ENCODE results near the gene LGALS1. TPM values are rescaled to one million over a fixed set of nuclear protein-coding genes. Genes with fewer than 3 reads are reported as not detected.
"Not testable (repeated sequence)": the region's sequence is repeated elsewhere in the genome, so short reads cannot be mapped to it uniquely, and the experiment has no call there.

LGALS1 gene
- total and polyA plus RNA-seq, 4 donors, result 35.6 to 138 (median 91.6) TPM

DNA sequence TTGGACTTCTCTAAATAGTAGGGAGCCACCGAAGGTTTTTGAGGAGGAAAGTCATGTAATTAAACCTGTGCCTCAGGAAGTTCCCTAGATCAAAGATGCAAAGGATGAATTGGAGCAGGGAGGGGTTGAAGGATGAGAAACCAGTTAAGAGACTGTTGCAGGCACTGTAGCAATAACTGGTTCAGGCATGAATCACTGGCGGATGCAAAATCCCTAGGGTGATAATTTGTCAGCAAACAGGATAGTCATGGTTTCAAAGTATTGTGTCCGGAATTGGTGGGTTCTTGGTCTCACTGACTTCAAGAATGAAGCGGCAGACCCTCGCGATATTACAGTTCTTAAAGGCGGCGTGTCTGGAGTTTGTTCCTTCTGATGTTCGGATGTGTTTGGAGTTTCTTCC lies 41.3 kb downstream of the LGALS1 start:
- no peak overlapping the region for H3K4me3 ChIP-seq (ENCODE audit: low read depth in 1 of 3, low read length in 3 of 3)
- TF ChIP-seq JUND (IDR thresholded peaks at IDR 0.05) (no peak), YY1 (IDR thresholded peaks at IDR 0.05) (no peak), FOXA2 (IDR thresholded peaks at IDR 0.05) (no peak), GABPA (IDR thresholded peaks at IDR 0.05 in 1 of 2, conservative IDR thresholded peaks at IDR 0.05 in 1 of 2) (no peak), FOXA1 (IDR thresholded peaks at IDR 0.05) (no peak), HNF4A (conservative IDR thresholded peaks at IDR 0.05) (no peak), REST (IDR thresholded peaks at IDR 0.05) (no peak), RAD21 (IDR thresholded peaks at IDR 0.05) (no peak), RXRA (IDR thresholded peaks at IDR 0.05) (no peak), SP1 (IDR thresholded peaks at IDR 0.05) (no peak), NR2F2 (IDR thresholded peaks at IDR 0.05) (no peak), TAF1 (conservative IDR thresholded peaks at IDR 0.05) (no peak)
- TF ChIP-seq, protein P1, sequence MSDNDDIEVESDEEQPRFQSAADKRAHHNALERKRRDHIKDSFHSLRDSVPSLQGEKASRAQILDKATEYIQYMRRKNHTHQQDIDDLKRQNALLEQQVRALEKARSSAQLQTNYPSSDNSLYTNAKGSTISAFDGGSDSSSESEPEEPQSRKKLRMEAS (IDR thresholded peaks at IDR 0.05), result no peak
- no peaks in the 10 kb centered on the region for H3K4me1 ChIP-seq (ENCODE audit: control insufficient read depth in 4 of 4, insufficient read depth in 4 of 4, low read length in 3 of 4)
- no peak overlapping the region for H3K27ac ChIP-seq (ENCODE audit: low read depth in 1 of 2, low read length in 2 of 2)
- H3K9me3 ChIP-seq (ENCODE audit: control insufficient read depth in 4 of 4, low read length in 3 of 4), result no peaks in the 10 kb centered on the region
- no peak overlapping the region for H3K9ac ChIP-seq (ENCODE audit: low read depth in 1 of 2, low read length in 2 of 2)
- 99% methylated on average over 9 of the region's 9 CpGs for WGBS
- peaks cover 0 to 2% (median 0%) of the 10 kb centered on the region in 4 donors for H3K36me3 ChIP-seq (ENCODE audit: control insufficient read depth in 4 of 4, insufficient read depth in 3 of 4, low read depth in 1 of 4, low read length in 3 of 4)
- DNase-seq (ENCODE audit: low spot score), result no peak
- H3K27me3 ChIP-seq (ENCODE audit: control insufficient read depth in 4 of 4, insufficient read depth in 4 of 4, low read length in 3 of 4), result no peaks in the 10 kb centered on the region

DNA sequence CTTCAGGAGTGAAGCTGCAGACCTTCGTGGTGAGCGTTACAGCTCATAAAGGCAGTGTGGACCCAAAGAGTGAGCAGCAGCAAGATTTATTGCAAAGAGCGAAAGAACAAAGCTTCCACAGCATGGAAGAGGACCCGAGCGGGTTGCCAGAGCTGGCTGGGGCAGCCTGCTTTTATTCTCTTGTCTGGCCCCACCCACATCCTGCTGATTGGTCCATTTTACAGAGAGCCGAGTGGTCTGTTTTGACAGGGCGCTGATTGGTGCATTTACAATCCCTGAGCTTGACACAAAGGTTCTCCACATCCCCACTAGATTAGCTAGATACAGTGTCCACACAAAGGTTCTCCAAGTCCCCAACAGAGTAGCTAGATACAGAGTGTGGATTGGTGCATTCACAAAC lies 41.8 kb downstream of the LGALS1 start:
- not testable (repeated sequence) for DNase-seq (ENCODE audit: low spot score); H3K27ac ChIP-seq (ENCODE audit: low read depth in 1 of 2, low read length in 2 of 2)
- WGBS, result 96% methylated on average over 7 of the region's 7 CpGs

GRCh38 chr22:37717746-37718305 lies 42.4 kb downstream of the LGALS1 start:
- not testable (repeated sequence) for DNase-seq (ENCODE audit: low spot score); H3K4me1 ChIP-seq (ENCODE audit: control insufficient read depth in 4 of 4, insufficient read depth in 4 of 4, low read length in 3 of 4)
- WGBS, result 97% methylated on average over 38 of the region's 38 CpGs

More for the DNA sequence above, 41.8 kb downstream of the LGALS1 start:
- not testable (repeated sequence) for H3K9me3 ChIP-seq (ENCODE audit: control insufficient read depth in 4 of 4, low read length in 3 of 4); H3K4me3 ChIP-seq (ENCODE audit: low read depth in 1 of 3, low read length in 3 of 3); H3K4me1 ChIP-seq (ENCODE audit: control insufficient read depth in 4 of 4, insufficient read depth in 4 of 4, low read length in 3 of 4); H3K27me3 ChIP-seq (ENCODE audit: control insufficient read depth in 4 of 4, insufficient read depth in 4 of 4, low read length in 3 of 4); H3K9ac ChIP-seq (ENCODE audit: low read depth in 1 of 2, low read length in 2 of 2); H3K36me3 ChIP-seq (ENCODE audit: control insufficient read depth in 4 of 4, insufficient read depth in 3 of 4, low read depth in 1 of 4, low read length in 3 of 4)

More at GRCh38 chr22:37717746-37718305, 42.4 kb downstream of the LGALS1 start:
- H3K27ac ChIP-seq (ENCODE audit: low read depth in 1 of 2, low read length in 2 of 2); H3K9me3 ChIP-seq (ENCODE audit: control insufficient read depth in 4 of 4, low read length in 3 of 4); H3K9ac ChIP-seq (ENCODE audit: low read depth in 1 of 2, low read length in 2 of 2); H3K36me3 ChIP-seq (ENCODE audit: control insufficient read depth in 4 of 4, insufficient read depth in 3 of 4, low read depth in 1 of 4, low read length in 3 of 4); H3K27me3 ChIP-seq (ENCODE audit: control insufficient read depth in 4 of 4, insufficient read depth in 4 of 4, low read length in 3 of 4); H3K4me3 ChIP-seq (ENCODE audit: low read depth in 1 of 3, low read length in 3 of 3): not testable (repeated sequence)
